Mesendoderm (in vitro differentiated cells): ENCODE data around the gene PHF12.
A peak's percentile ranks its signal among the peaks of the same experiment; 100 is the strongest.

ENCODE experiments used
- DNase-seq: peaks from one replicate; pipeline ENCODE4 v3.0.0; 2013
- H2AK5ac ChIP-seq: 2 replicates; pipeline ENCODE4 v1.6.1; 2013; ENCODE audit warnings: low read length, inconsistent platforms
- H2BK120ac ChIP-seq: 2 replicates; pipeline ENCODE4 v1.6.1; 2013; ENCODE audit warnings: low read depth, mild to moderate bottlenecking, low read length, moderate library complexity, mixed read lengths
- H2BK15ac ChIP-seq: replicated peaks from 2 replicates; pipeline ENCODE4 v1.6.1; 2013; ENCODE audit warnings: low read depth, mild to moderate bottlenecking, moderate library complexity
- H2BK5ac ChIP-seq: 2 replicates; pipeline ENCODE4 v1.6.1; 2013; ENCODE audit warnings: low read length, inconsistent platforms
- H3K18ac ChIP-seq: 2 replicates; pipeline ENCODE4 v1.6.1; 2013; ENCODE audit warnings: mild to moderate bottlenecking, low read length, mixed read lengths
- H3K23ac ChIP-seq: one replicate; pipeline ENCODE4 v1.6.1; 2013; ENCODE audit warnings: low read length
- H3K27ac ChIP-seq: 2 replicates; pipeline ENCODE4 v1.5.1; 2013; ENCODE audit warnings: low read depth, mild to moderate bottlenecking, inconsistent platforms, low read length, moderate library complexity
- H3K27me3 ChIP-seq: 2 replicates; pipeline ENCODE4 v1.6.1; 2013; ENCODE audit warnings: low read length, control low read depth, mild to moderate bottlenecking, inconsistent platforms; ENCODE audit not compliant: insufficient read depth, poor library complexity
- H3K36me3 ChIP-seq: 2 replicates; pipeline ENCODE4 v1.6.1; 2013; ENCODE audit warnings: low read length, inconsistent platforms; ENCODE audit not compliant: control insufficient read depth, insufficient read depth
- H3K4ac ChIP-seq: one replicate; pipeline ENCODE4 v1.6.1; 2013; ENCODE audit warnings: low read depth, mild to moderate bottlenecking, low read length, moderate library complexity
- H3K4me1 ChIP-seq: 2 replicates; pipeline ENCODE4 v1.6.1; 2013; ENCODE audit warnings: low read depth, low read length, inconsistent platforms; ENCODE audit not compliant: control insufficient read depth
- H3K4me2 ChIP-seq: 2 replicates; pipeline ENCODE4 v1.6.1; 2013; ENCODE audit warnings: low read length
- H3K4me3 ChIP-seq: 2 replicates; pipeline ENCODE4 v1.5.1; 2013; ENCODE audit warnings: mild to moderate bottlenecking, low read length
- H3K56ac ChIP-seq: one replicate; pipeline ENCODE4 v1.6.1; 2013; ENCODE audit warnings: low read length
- H3K79me1 ChIP-seq: 2 replicates; pipeline ENCODE4 v1.6.1; 2013; ENCODE audit warnings: low read length, inconsistent platforms
- H3K79me2 ChIP-seq: 2 replicates; pipeline ENCODE4 v1.6.1; 2013; ENCODE audit warnings: mild to moderate bottlenecking, low read length; ENCODE audit not compliant: control insufficient read depth, insufficient read depth
- H3K9ac ChIP-seq: 2 replicates; pipeline ENCODE4 v1.6.1; 2013; ENCODE audit warnings: low read length, inconsistent platforms
- H4K5ac ChIP-seq: one replicate; pipeline ENCODE4 v1.6.1; 2013; ENCODE audit warnings: low read length
- H4K8ac ChIP-seq: one replicate; pipeline ENCODE4 v1.6.1; 2013; ENCODE audit warnings: low read depth, mild to moderate bottlenecking, control low read depth, low read length, moderate library complexity
- WGBS: extraction: QIAGEN DNeasy Blood & Tissue Kit; methylation state at CpG from one replicate; pipeline ENCODE4 v1.1.7; 2013; ENCODE audit warnings: low lambda C conversion rate, missing lambda C conversion rate; ENCODE audit not compliant: insufficient coverage; ENCODE audit errors: extremely low coverage; 5-methylcytosine and 5-hydroxymethylcytosine counted together

Gene PHF12

DNA sequence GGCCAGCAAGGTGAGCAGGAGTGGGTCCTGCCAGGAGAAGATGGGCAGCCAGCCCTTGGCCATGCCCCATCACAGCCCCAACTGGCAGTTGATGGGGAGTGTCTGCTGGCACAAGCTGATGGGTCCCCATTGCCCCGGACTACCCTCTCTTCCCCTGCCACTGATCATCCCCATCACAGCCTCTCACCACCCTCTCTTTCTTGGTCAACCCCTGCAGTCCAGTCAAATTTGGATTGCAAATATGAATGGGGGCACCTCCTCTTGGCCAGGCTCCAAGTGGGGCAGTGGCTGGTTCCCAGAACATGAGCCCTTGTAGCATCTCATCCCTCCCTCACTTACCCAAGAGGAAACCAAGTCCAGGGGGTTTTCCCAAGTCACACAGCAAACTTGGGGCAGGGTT lies 37.2 kb upstream of the PHF12 start:
- no peaks in the 10 kb centered on the region for H3K79me1 ChIP-seq
- no peak overlapping the region for H3K4ac ChIP-seq
- H2BK120ac ChIP-seq = no peak overlapping the region
- WGBS = no CpG with 5 or more reads among the region's 1 CpG
- DNase-seq = no peak
- no peak overlapping the region for H2BK5ac ChIP-seq
- peaks cover 2% of the 10 kb centered on the region for H3K4me1 ChIP-seq
- no peak overlapping the region for H2BK15ac ChIP-seq
- H3K23ac ChIP-seq = no peak overlapping the region
- no peak overlapping the region for H3K56ac ChIP-seq
- no peak overlapping the region for H3K9ac ChIP-seq
- H3K27me3 ChIP-seq = no peaks in the 10 kb centered on the region
- no peaks in the 10 kb centered on the region for H3K36me3 ChIP-seq
- H3K27ac ChIP-seq = no peak overlapping the region
- no peak overlapping the region for H4K8ac ChIP-seq
- no peaks in the 10 kb centered on the region for H3K79me2 ChIP-seq
- H3K18ac ChIP-seq = no peak overlapping the region
- no peak overlapping the region for H2AK5ac ChIP-seq
- no peak overlapping the region for H3K4me2 ChIP-seq
- H4K5ac ChIP-seq = no peak overlapping the region
- no peak overlapping the region for H3K4me3 ChIP-seq

DNA sequence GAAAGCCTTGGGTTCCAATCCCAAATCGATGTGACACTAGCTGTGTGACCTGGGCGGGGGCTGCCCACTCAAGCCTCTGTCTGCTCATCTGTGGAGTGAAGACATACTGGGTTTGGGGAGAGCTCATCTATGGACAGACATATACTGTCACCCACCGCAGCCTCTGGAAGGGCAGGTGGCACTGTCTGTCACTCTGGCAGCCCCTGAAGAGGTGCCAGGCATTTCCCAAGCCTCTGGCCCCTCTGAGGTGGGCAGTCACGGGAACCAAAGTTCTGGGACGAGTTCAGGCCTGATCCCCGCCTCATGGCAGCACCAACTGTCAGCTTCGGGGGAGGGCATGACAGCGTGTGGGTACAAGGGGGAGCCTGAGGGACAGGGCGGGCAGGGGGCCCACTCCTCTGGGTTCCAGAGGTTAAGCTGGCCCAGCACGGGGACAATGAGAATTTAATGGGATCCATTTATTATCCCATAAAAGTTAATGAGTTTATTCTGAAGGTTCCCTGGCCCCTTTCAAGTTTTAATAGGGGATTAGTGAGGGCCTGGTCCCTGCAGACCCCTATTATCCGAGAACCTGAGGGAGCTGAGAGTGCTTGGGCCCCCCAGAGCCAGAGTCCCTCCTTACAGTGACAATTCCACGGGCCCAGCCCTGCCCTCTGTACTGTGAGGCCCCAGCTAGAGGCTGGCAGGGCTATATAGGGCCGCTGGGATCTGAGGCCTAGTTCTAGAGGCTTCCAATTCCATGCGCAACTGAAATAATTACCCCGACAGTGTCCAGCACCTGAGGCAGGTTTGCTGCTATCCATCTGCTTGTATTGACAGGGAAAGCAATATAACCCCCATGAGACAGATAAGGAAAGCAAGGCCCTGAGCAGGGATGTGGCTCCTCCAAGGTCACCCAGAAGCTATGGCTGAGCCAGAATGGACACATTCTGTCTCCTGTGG lies 35.7 kb upstream of the PHF12 start:
- Histone ChIP-seq H3K56ac (no peak overlapping the region), H3K79me2 (no peaks in the 10 kb centered on the region), H3K79me1 (no peaks in the 10 kb centered on the region), H3K27ac (no peak overlapping the region), H3K23ac (peak overlapping the region; percentile 68), H3K9ac (no peak overlapping the region), H2BK15ac (no peak overlapping the region), H3K36me3 (no peaks in the 10 kb centered on the region), H3K4ac (no peak overlapping the region), H2BK5ac (no peak overlapping the region), H4K8ac (no peak overlapping the region), H4K5ac (no peak overlapping the region), H3K4me2 (no peak overlapping the region), H3K18ac (no peak overlapping the region), H3K27me3 (no peaks in the 10 kb centered on the region), H2AK5ac (no peak overlapping the region), H3K4me3 (no peak overlapping the region), H3K4me1 (peaks cover 5% of the 10 kb centered on the region), H2BK120ac (no peak overlapping the region)
- WGBS = no CpG with 5 or more reads among the region's 15 CpGs
- no peak for DNase-seq

DNA sequence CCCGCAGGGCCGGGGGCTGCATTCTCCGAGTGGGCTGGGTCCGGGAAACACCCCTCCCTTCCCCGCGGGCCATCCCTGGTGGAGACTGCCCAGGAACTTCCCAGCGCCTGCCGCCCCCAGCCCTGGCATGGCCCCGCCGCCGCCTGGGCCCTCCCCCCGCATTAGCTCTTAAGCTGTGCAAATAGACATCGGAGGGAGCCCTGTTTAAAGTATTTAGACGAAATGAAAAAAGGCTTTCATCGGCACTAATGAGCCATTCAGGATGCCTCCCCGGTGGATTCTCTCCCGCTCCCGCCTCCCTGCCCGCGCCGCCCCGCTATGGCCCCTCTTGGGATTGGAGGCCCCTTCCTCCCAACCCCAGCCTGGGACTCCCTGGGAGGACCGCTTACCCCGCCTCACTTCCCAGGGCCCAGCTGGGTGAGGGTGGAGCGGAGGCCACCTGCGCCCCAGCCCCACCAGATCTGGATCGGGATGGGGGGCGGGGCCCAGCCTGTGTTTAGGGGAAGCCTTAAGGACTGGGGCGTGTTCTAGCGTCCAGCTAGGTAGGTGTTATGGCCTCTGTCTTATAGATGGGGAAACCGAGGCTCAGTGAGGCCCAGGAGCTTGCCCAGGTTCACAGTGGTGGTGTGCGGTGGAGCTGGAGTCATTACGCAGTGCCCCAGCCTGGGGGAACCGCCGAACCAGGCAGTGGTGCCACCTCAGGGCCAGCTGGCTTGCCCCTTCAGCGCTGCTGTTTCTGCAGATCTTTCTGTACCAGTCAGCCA lies 34.8 kb upstream of the PHF12 start:
- Histone ChIP-seq H2BK15ac (no peak overlapping the region), H3K23ac (no peak overlapping the region), H4K5ac (no peak overlapping the region), H3K79me2 (no peaks in the 10 kb centered on the region), H3K36me3 (no peaks in the 10 kb centered on the region), H3K18ac (no peak overlapping the region), H3K27me3 (no peaks in the 10 kb centered on the region), H2BK120ac (no peak overlapping the region), H3K27ac (no peak overlapping the region), H3K4me1 (peaks cover 5% of the 10 kb centered on the region), H2BK5ac (no peak overlapping the region), H3K4me2 (peak overlapping the region; percentile 9), H3K56ac (peak overlapping the region; percentile 27), H3K4ac (no peak overlapping the region), H3K4me3 (no peak overlapping the region), H4K8ac (no peak overlapping the region), H3K79me1 (no peaks in the 10 kb centered on the region), H2AK5ac (no peak overlapping the region), H3K9ac (no peak overlapping the region)
- peak; percentile 43 for DNase-seq
- WGBS = no CpG with 5 or more reads among the region's 36 CpGs

DNA sequence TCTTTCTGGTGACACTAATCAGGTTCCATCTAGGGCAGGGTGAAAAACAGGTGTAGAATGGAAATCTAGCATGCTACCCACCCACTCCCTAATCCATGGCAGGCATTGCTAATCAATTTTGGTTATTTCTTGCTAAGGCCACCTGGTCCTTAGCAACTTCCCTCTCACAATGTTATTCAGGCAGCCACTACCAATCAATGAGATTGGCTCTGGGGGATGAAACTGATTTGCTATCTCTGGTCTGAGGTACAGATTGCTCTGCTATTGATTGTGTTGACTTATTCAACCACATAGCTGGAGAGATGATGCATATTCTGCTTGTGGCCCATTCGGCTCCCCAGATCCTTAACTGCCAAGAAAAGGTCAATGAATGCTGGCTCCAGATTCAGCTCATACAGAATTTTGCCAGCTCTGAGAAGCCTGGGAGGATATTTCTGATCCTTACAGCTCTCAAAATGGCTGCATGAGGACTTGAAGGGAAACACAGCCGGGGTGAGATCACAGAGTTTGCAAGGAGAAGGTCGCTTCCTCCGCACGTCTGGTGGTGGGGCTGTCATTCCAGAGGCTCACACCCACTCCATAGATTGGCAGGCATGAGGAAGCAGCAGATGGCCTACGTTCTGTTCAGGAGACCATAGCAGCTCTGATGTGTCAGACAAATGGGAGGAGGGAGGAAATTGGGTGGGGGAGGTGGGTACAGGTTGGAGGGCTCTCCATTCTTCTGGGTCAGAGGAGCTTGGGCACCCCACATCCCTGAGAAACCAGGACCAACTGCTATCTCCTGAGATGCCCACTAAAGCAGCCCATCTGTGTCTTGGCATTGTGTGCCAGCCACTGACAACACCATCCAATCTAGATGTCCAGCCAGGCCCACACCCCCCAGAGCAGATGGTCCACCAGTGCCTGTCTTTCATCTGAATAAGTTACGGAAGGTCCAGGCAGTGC lies 32.2 kb upstream of the PHF12 start:
- no peak overlapping the region for H3K4me3 ChIP-seq
- H3K18ac ChIP-seq = peak overlapping the region; percentile 19
- no peak overlapping the region for H4K5ac ChIP-seq
- H4K8ac ChIP-seq = no peak overlapping the region
- no peaks in the 10 kb centered on the region for H3K79me1 ChIP-seq
- H3K79me2 ChIP-seq = no peaks in the 10 kb centered on the region
- H3K9ac ChIP-seq = no peak overlapping the region
- H2BK120ac ChIP-seq = no peak overlapping the region
- H3K4me1 ChIP-seq = peaks cover 5% of the 10 kb centered on the region
- peak overlapping the region; percentile 52 for H2BK5ac ChIP-seq
- H2BK15ac ChIP-seq = no peak overlapping the region
- DNase-seq = peak; percentile 90
- H3K23ac ChIP-seq = no peak overlapping the region
- no peak overlapping the region for H2AK5ac ChIP-seq
- H3K27ac ChIP-seq = peak overlapping the region; percentile 9
- H3K4ac ChIP-seq = no peak overlapping the region
- H3K56ac ChIP-seq = peak overlapping the region; percentile 10
- H3K36me3 ChIP-seq = no peaks in the 10 kb centered on the region
- H3K4me2 ChIP-seq = no peak overlapping the region
- H3K27me3 ChIP-seq = no peaks in the 10 kb centered on the region
- WGBS = no CpG with 5 or more reads among the region's 7 CpGs

DNA sequence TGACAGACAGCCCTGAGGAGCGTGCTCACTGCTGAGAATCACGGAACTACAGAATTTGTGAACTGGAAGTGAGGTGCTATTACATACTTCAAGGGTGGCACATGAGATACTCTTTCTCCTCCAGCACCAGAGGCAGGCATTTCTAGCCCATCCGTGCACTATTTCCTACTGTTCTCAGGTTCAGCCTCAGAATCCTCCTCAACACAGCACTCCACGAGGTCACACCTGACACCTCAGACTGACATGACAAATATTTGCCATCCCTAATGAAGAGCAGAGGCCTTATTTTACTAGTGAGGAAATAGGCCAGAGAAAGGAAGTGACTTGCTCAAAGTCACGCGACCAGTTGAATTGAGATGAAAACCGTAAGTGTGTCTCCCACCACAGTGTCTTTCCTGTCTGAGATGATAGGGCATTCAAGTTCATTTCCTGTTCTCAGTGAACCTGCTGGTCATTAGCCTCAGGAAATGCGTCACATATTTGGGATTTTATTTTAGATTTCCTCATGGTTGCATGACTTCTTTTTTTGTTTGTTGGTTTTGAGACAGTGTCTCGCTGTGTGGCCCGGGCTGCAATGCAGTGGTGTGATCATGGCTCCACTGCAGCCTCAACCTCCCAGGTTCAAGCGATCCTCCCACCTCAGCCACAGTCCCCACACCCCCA lies 30.9 kb upstream of the PHF12 start:
- Histone ChIP-seq H3K4me2 (no peak overlapping the region), H3K79me1 (no peaks in the 10 kb centered on the region), H3K4me1 (peaks cover 5% of the 10 kb centered on the region), H4K8ac (no peak overlapping the region), H4K5ac (no peak overlapping the region), H3K36me3 (no peaks in the 10 kb centered on the region), H3K4ac (no peak overlapping the region), H2BK5ac (no peak overlapping the region), H2BK120ac (no peak overlapping the region), H3K27ac (no peak overlapping the region), H3K23ac (no peak overlapping the region), H2AK5ac (no peak overlapping the region), H3K4me3 (no peak overlapping the region), H3K27me3 (no peaks in the 10 kb centered on the region), H3K9ac (no peak overlapping the region), H3K56ac (no peak overlapping the region), H2BK15ac (no peak overlapping the region), H3K79me2 (no peaks in the 10 kb centered on the region), H3K18ac (no peak overlapping the region)
- WGBS = no CpG with 5 or more reads among the region's 11 CpGs
- DNase-seq = peak; percentile 49
